Endothelial cell of umbilical vein (primary cell): Measurements from ENCODE around the gene NCOA7. TPM values are rescaled to one million over a fixed set of nuclear protein-coding genes. Genes with fewer than 3 reads are reported as not detected.

Source experiments
- BruUV-seq: library from RNA; stranded (reverse); fragments of 400-500 nt; replicated peaks from 2 replicates; lab custom pipeline; 2021; lab: Mats Ljungman, UMichigan
- CTCF ChIA-PET: fragments of 300-600, 350-600 bp; sonication (Branson Sonifier 250); formaldehyde crosslinking; loops from one replicate; lab custom pipeline; 2021; ENCODE audit warnings: antibody characterized with exemption, inconsistent platforms; lab: Charles Lee
- POLR2A ChIA-PET: fragments of 300-600, 350-600 bp; sonication (Branson Sonifier 250); formaldehyde crosslinking; loops from one replicate; lab custom pipeline; 2021; ENCODE audit warnings: antibody characterized with exemption, inconsistent platforms; lab: Charles Lee
- DNase-seq: peaks from one replicate; pipeline ENCODE4 v3.0.0-alpha.2; 2011; ENCODE audit warnings: low read depth, low spot score
- FAIRE-seq: peaks from 2 replicates; lab custom pipeline; 2011; peaks lifted over from hg19 to GRCh38; lab: Jason Lieb, UNC
- H2AFZ ChIP-seq: 2 replicates; pipeline ENCODE4 v1.6.0; 2012; ENCODE audit warnings: low read depth, low read length, control low read depth, inconsistent platforms
- H3K27ac ChIP-seq: 2 replicates; pipeline ENCODE4 v1.5.1; 2011; ENCODE audit warnings: low read depth, mild to moderate bottlenecking, control low read depth, low read length, moderate library complexity; ENCODE audit not compliant: insufficient read depth
- H3K27me3 ChIP-seq, 2 experiments: 2 replicates each; pipeline versions ENCODE4 v1.6.0 to v1.6.1; 2011; ENCODE audit warnings: low read length in 2 of 2, mixed read lengths in 1 of 2; ENCODE audit not compliant: control insufficient read depth in 2 of 2, insufficient read depth in 2 of 2
- H3K36me3 ChIP-seq, 2 experiments: 2 replicates in 1 of 2; 3 replicates in 1 of 2; pipeline ENCODE4 v1.5.1; 2011; ENCODE audit warnings: low read length in 2 of 2, mild to moderate bottlenecking in 1 of 2, moderate library complexity in 1 of 2; ENCODE audit not compliant: control insufficient read depth in 2 of 2, insufficient read depth in 2 of 2; ENCODE audit errors: extremely low read depth in 1 of 2
- H3K4me1 ChIP-seq: 3 replicates; pipeline ENCODE4 v1.5.1; 2011; ENCODE audit warnings: mild to moderate bottlenecking, low read length; ENCODE audit not compliant: control insufficient read depth, insufficient read depth; ENCODE audit errors: extremely low read depth
- H3K4me2 ChIP-seq: 2 replicates; pipeline ENCODE4 v1.6.1; 2011; ENCODE audit warnings: low read length, control low read depth, mixed read lengths; ENCODE audit not compliant: insufficient read depth
- H3K4me3 ChIP-seq, 3 experiments: fragments of 200-600 bp in 1 of 3; sonication (generic), shearing (Covaris generic) in 1 of 3; replicated peaks in 1 of 3; 2 replicates each; pipeline ENCODE4 v1.5.1; 2011 to 2016; ENCODE audit warnings: control low read depth in 3 of 3, low read length in 3 of 3, mild to moderate bottlenecking in 2 of 3, inconsistent platforms in 1 of 3, low read depth in 1 of 3, moderate library complexity in 1 of 3; ENCODE audit not compliant: insufficient read depth in 1 of 3
- H3K79me2 ChIP-seq: 2 replicates; pipeline ENCODE4 v1.6.0; 2012; ENCODE audit warnings: low read length, inconsistent platforms; ENCODE audit not compliant: control insufficient read depth, insufficient read depth
- H3K9ac ChIP-seq: replicated peaks from 2 replicates; pipeline ENCODE3; 2011; ENCODE audit warnings: low read length, control low read depth; ENCODE audit not compliant: insufficient read depth; ENCODE audit errors: extremely low read depth
- H3K9me1 ChIP-seq: replicated peaks from 3 replicates; pipeline ENCODE4 v1.6.0; 2011; ENCODE audit warnings: mild to moderate bottlenecking, low read length; ENCODE audit not compliant: control insufficient read depth, insufficient read depth; ENCODE audit errors: extremely low read depth
- H3K9me3 ChIP-seq: replicated peaks from 2 replicates; pipeline ENCODE4 v1.5.1; 2012; ENCODE audit warnings: low read length, inconsistent platforms; ENCODE audit not compliant: control insufficient read depth, insufficient read depth
- H4K20me1 ChIP-seq: replicated peaks from 2 replicates; pipeline ENCODE3; 2011; ENCODE audit warnings: mild to moderate bottlenecking, low read length; ENCODE audit not compliant: control insufficient read depth, insufficient read depth; ENCODE audit errors: extremely low read depth
- EZH2 ChIP-seq: IDR thresholded peaks from 2 replicates; pipeline ENCODE4 v1.6.1; 2012; ENCODE audit warnings: borderline replicate concordance, low read depth, mild to moderate bottlenecking, moderate library complexity, low read length, inconsistent platforms; ENCODE audit not compliant: severe bottlenecking
- FOS ChIP-seq: IDR thresholded peaks from 2 replicates; pipeline ENCODE4 v1.6.1; 2011; ENCODE audit warnings: mild to moderate bottlenecking, low read length, moderate library complexity, borderline replicate concordance; ENCODE audit not compliant: insufficient read depth
- GATA2 ChIP-seq: IDR thresholded peaks from 2 replicates; pipeline ENCODE4 v1.7.0; 2011; ENCODE audit warnings: low read depth, mild to moderate bottlenecking, moderate library complexity, mixed read lengths, low read length; ENCODE audit not compliant: insufficient read length, insufficient read depth
- JUN ChIP-seq: IDR thresholded peaks from 2 replicates; pipeline ENCODE4 v1.6.1; 2011; ENCODE audit warnings: borderline replicate concordance, low read depth; ENCODE audit not compliant: insufficient read length, insufficient read depth
- MYC ChIP-seq: IDR thresholded peaks from one replicate; pipeline ENCODE4 v1.6.1; 2011; ENCODE audit warnings: mild to moderate bottlenecking, low read depth, low read length
- POLR2A ChIP-seq: IDR thresholded peaks from 2 replicates; pipeline ENCODE4 v1.6.1; 2012; ENCODE audit warnings: low read depth, mild to moderate bottlenecking, control low read depth, low read length
- POLR2AphosphoS5 ChIP-seq: IDR thresholded peaks from 2 replicates; pipeline ENCODE4 v1.6.1; 2012; ENCODE audit warnings: low read depth, mild to moderate bottlenecking, control low read depth, low read length, moderate library complexity; ENCODE audit not compliant: insufficient read depth
- dilution Hi-C: fragments of 300-500 bp; cut with MboI; formaldehyde crosslinking; loops from one replicate; pipeline ENCODE4 v1.15.0; 2019; ENCODE audit warnings: low sequenced_read_pairs; ENCODE audit not compliant: extremely low pct_ligation_motif_present
- intact Hi-C: fragments of 100-400 bp; cut with micrococcal nuclease; formaldehyde crosslinking; loops from one replicate; pipeline ENCODE4 v1.10.0; 2022
- polyA plus RNA-seq, 4 experiments: library from polyadenylated mRNA; depleted of rRNA in 3 of 4; stranded (reverse) in 3 of 4; unstranded in 1 of 4; fragments of >200 nt; gene quantifications; 2 replicates each; pipeline versions ENCODE4 v1.2.1 to v1.2.3, GENCODE V29; 2011 to 2012; ENCODE audit warnings: missing spikeins in 1 of 4
- total RNA-seq: library from RNA; stranded (reverse); gene quantifications from 2 replicates; pipeline ENCODE4 v1.2.3, GENCODE V29; 2021
- TF ChIP-seq, protein P1 (sequence below): IDR thresholded peaks from 2 replicates; pipeline ENCODE4 v1.6.1; 2011; ENCODE audit not compliant: insufficient read depth, insufficient read length
- TF ChIP-seq, protein P2 (sequence below), 2 donors: IDR thresholded peaks; 1 replicate in 1 of 2; 2 replicates in 1 of 2; pipeline ENCODE4 v1.5.1; 2011; ENCODE audit warnings: low read length in 2 of 2, mild to moderate bottlenecking in 2 of 2, moderate library complexity in 2 of 2, control low read depth in 1 of 2, inconsistent platforms in 1 of 2, low read depth in 1 of 2; ENCODE audit not compliant: insufficient read depth in 1 of 2; ENCODE audit errors: extremely low read depth in 1 of 2

NCOA7 gene
- total and polyA plus RNA-seq, 2 donors (not counting 3 experiments of a cell fraction or from before 2014, with no cell fraction given) = 27.7 to 71.2 TPM

GRCh38 chr6:125940247-125941041 lies 149.7 kb downstream of the NCOA7 start:
- FAIRE-seq (no peak), DNase-seq (no peak)
- intact Hi-C loops = no loop called here
- peaks cover 18% of the 10 kb centered on the region for H3K4me1 ChIP-seq
- no peaks in the 10 kb centered on the region for H3K9me3 ChIP-seq
- POLR2A ChIA-PET = no interaction called here
- H4K20me1 ChIP-seq = no peaks in the 10 kb centered on the region
- H3K79me2 ChIP-seq = no peaks in the 10 kb centered on the region
- no peak overlapping the region for H3K9ac ChIP-seq
- H3K27ac ChIP-seq = no peak overlapping the region
- no peak overlapping the region for H3K4me2 ChIP-seq
- H3K4me3 ChIP-seq = no peak overlapping the region
- CTCF ChIA-PET = interaction anchor here (0.6 to 2.0 kb wide), 3 partner anchors 8 to 22 kb away, joined by 3 to 11 read pairs (median 5); partner anchors contain the start of gene HINT3
- dilution Hi-C loops = no loop called here
- TF ChIP-seq, protein P1, sequence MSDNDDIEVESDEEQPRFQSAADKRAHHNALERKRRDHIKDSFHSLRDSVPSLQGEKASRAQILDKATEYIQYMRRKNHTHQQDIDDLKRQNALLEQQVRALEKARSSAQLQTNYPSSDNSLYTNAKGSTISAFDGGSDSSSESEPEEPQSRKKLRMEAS = no peak
- no TSS peak for BruUV-seq
- no peak overlapping the region for H2AFZ ChIP-seq
- no peaks in the 10 kb centered on the region for H3K9me1 ChIP-seq
- H3K36me3 ChIP-seq = no peaks in the 10 kb centered on the region
- H3K27me3 ChIP-seq = no peaks in the 10 kb centered on the region

- CTCF ChIA-PET = interaction anchor here (0.7 to 7.0 kb wide), 6 partner anchors 11 to 161 kb away, joined by 3 to 86 read pairs (median 4); partner anchors contain the start of gene HINT3
- Histone ChIP-seq H2AFZ (no peak overlapping the region), H3K9me3 (no peaks in the 10 kb centered on the region), H3K79me2 (no peaks in the 10 kb centered on the region), H3K4me3 (no peak overlapping the region), H3K9ac (no peak overlapping the region), H3K36me3 (no peaks in the 10 kb centered on the region), H3K27ac (no peak overlapping the region), H3K4me2 (no peak overlapping the region), H3K9me1 (no peaks in the 10 kb centered on the region), H4K20me1 (no peaks in the 10 kb centered on the region), H3K4me1 (peaks cover 40% of the 10 kb centered on the region), H3K27me3 (no peaks in the 10 kb centered on the region)
- BruUV-seq = no TSS peak
- TF ChIP-seq, protein P1 = no peak
- TF ChIP-seq MYC (no peak), GATA2 (no peak), EZH2 (no peak), POLR2AphosphoS5 (no peak), FOS (no peak), JUN (no peak), POLR2A (no peak)
- TF ChIP-seq, protein P2, sequence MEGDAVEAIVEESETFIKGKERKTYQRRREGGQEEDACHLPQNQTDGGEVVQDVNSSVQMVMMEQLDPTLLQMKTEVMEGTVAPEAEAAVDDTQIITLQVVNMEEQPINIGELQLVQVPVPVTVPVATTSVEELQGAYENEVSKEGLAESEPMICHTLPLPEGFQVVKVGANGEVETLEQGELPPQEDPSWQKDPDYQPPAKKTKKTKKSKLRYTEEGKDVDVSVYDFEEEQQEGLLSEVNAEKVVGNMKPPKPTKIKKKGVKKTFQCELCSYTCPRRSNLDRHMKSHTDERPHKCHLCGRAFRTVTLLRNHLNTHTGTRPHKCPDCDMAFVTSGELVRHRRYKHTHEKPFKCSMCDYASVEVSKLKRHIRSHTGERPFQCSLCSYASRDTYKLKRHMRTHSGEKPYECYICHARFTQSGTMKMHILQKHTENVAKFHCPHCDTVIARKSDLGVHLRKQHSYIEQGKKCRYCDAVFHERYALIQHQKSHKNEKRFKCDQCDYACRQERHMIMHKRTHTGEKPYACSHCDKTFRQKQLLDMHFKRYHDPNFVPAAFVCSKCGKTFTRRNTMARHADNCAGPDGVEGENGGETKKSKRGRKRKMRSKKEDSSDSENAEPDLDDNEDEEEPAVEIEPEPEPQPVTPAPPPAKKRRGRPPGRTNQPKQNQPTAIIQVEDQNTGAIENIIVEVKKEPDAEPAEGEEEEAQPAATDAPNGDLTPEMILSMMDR (IDR thresholded peaks at IDR 0.05; ENCODE audit: extremely low read depth in 1 of 2, insufficient read depth in 1 of 2, low read depth in 1 of 2, low read length in 2 of 2) = no peak
- intact Hi-C loops (no loop called here), dilution Hi-C loops (no loop called here)
- no peak for FAIRE-seq
- POLR2A ChIA-PET = no interaction called here
- DNase-seq = no peak
Observed at GRCh38 chr6:125942672-125943527, 152.1 kb downstream of the NCOA7 start.
